A549 (cell line): ENCODE results near the gene PRR5L.
"Not testable (repeated sequence)": the region's sequence is repeated elsewhere in the genome, so short reads cannot be mapped to it uniquely, and the experiment has no call there.

Source experiments
- CEBPB ChIP-seq, 2 experiments: fragments of >200 bp in 1 of 2; sonication (Bioruptor Twin) in 1 of 2; formaldehyde crosslinking in 1 of 2; IDR thresholded peaks; 2 replicates each; pipeline ENCODE4 v1.6.1; 2012 to 2016
- ESRRA ChIP-seq: fragments of 150-350 bp; IDR thresholded peaks from 2 replicates; pipeline ENCODE4 v1.6.1; 2014; ENCODE audit warnings: mild to moderate bottlenecking, low read length, borderline replicate concordance
- HES2 ChIP-seq: fragments of >200 bp; sonication (Bioruptor Twin); formaldehyde crosslinking; IDR thresholded peaks from 2 replicates; pipeline ENCODE4 v1.6.1; 2016
- MYC ChIP-seq: IDR thresholded peaks from 2 replicates; pipeline ENCODE4 v1.6.1; 2012; ENCODE audit warnings: mild to moderate bottlenecking, inconsistent platforms, low read length, improper control_type of control experiment, borderline replicate concordance
- TP53 ChIP-seq: fragments of 250-450 bp; sonication (Bioruptor Pico); IDR thresholded peaks from 2 replicates; pipeline ENCODE4 v1.5.0; 2021; ENCODE audit warnings: mild to moderate bottlenecking, moderate library complexity
- USF2 ChIP-seq: fragments of 450-650 bp; IDR thresholded peaks from 2 replicates; pipeline ENCODE4 v1.6.1; 2014; ENCODE audit warnings: antibody characterized with exemption
- ZSCAN20 ChIP-seq: fragments of 250-450 bp; sonication (Bioruptor Pico); IDR thresholded peaks from 2 replicates; pipeline ENCODE4 v1.8.0; 2022; ENCODE audit warnings: mild to moderate bottlenecking, moderate library complexity
- TF ChIP-seq, protein P1 (sequence below): fragments of >200 bp; sonication (Bioruptor Twin); formaldehyde crosslinking; IDR thresholded peaks from 3 replicates; pipeline ENCODE4 v1.5.1; 2016

DNA sequence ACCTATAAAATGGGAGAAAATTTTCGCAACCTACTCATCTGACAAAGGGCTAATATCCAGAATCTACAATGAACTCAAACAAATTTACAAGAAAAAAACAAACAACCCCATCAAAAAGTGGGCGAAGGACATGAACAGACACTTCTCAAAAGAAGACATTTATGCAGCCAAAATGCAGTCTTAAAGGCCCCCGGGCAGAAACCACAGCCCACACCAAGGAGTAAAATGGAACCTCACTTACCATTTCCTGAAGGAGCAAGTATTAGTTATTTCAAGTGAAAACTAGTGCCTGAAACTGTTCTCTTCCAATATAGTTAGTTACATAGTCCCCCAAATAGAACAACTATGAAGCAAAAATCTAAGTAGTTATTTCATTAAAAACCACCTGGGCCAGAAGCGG lies 187.0 kb downstream of the PRR5L start:
- not testable (repeated sequence) for TF ChIP-seq TP53 (CRISPR knock-in tag); USF2; MYC; ZSCAN20 (CRISPR knock-in tag); CEBPB (IDR thresholded peaks at IDR 0.05); HES2; ESRRA
- TF ChIP-seq, protein P1, sequence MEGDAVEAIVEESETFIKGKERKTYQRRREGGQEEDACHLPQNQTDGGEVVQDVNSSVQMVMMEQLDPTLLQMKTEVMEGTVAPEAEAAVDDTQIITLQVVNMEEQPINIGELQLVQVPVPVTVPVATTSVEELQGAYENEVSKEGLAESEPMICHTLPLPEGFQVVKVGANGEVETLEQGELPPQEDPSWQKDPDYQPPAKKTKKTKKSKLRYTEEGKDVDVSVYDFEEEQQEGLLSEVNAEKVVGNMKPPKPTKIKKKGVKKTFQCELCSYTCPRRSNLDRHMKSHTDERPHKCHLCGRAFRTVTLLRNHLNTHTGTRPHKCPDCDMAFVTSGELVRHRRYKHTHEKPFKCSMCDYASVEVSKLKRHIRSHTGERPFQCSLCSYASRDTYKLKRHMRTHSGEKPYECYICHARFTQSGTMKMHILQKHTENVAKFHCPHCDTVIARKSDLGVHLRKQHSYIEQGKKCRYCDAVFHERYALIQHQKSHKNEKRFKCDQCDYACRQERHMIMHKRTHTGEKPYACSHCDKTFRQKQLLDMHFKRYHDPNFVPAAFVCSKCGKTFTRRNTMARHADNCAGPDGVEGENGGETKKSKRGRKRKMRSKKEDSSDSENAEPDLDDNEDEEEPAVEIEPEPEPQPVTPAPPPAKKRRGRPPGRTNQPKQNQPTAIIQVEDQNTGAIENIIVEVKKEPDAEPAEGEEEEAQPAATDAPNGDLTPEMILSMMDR: not testable (repeated sequence)
